ENCODE data around the gene PTTG1. TPM values are rescaled to one million over a fixed set of nuclear protein-coding genes. Genes with fewer than 3 reads are reported as not detected.

The PTTG1 gene
- total RNA-seq (2014; rRNA removed; shearing (Covaris generic)) = 238 and 294 TPM in 2 replicates
- 277 and 486 TPM in 2 replicates for polyA plus RNA-seq (2015; cell fraction: cytosol; rRNA removed)
- 132 and 221 TPM in 2 replicates for polyA plus RNA-seq (2015; cell fraction: nucleus; rRNA removed)

DNA sequence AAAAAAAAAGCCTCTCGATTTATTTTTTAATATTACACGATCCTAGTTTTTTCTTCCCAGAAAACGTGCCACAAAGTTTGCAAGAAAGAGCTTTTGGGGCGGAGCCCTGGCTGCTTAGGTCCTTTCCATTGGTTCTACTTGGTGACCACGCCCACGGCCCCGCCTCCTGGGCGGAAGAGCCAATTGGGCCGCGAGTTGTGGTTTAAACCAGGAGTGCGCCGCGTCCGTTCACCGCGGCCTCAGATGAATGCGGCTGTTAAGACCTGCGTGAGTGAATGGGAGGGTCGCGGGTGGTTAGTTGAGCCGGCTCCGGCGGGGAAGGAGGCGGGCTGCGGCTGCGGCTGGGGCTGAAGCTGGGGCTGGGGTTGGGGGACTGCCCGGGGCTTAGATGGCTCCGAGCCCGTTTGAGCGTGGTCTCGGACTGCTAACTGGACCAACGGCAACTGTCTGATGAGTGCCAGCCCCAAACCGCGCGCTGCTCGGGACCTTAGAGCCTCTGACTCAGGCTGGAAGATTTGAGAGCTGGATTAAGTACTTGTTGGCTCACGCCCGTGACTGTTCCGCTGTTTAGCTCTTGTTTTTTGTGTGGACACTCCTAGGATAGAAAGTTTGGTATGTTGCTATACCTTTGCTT is at the start of gene PTTG1:
Gene PTTG1, plus strand, starts transcription at position 231 of the 634 bp plus-strand sequence. CDS start 458 bp downstream, outside the sequence.
- peak; percentile 94 for DNase-seq (ENCODE audit: low read depth, low spot score)
- in situ Hi-C loops (cut with HindIII; ENCODE audit: low pct_unique_long_range_greater_than_20kb, low sequenced_read_pairs) = no loop called here

- DNase-seq (ENCODE audit: low read depth, low spot score) = no peak
- in situ Hi-C loops (cut with HindIII; ENCODE audit: low pct_unique_long_range_greater_than_20kb, low sequenced_read_pairs) = no loop called here
These were observed 46.5 kb upstream of the PTTG1 start for GRCh38 chr5:160375166-160375565.

GRCh38 chr5:160375701-160376100 is 46.0 kb upstream of the PTTG1 start:
- in situ Hi-C loops (cut with HindIII; ENCODE audit: low pct_unique_long_range_greater_than_20kb, low sequenced_read_pairs) = no loop called here
- no peak for DNase-seq (ENCODE audit: low read depth, low spot score)

- in situ Hi-C loops (cut with HindIII; ENCODE audit: low pct_unique_long_range_greater_than_20kb, low sequenced_read_pairs) = no loop called here
- no peak for DNase-seq (ENCODE audit: low read depth, low spot score)
These were observed 45.2 kb upstream of the PTTG1 start for GRCh38 chr5:160376416-160376815.

- DNase-seq (ENCODE audit: low read depth, low spot score) = no peak
- in situ Hi-C loops (cut with HindIII; ENCODE audit: low pct_unique_long_range_greater_than_20kb, low sequenced_read_pairs) = no loop called here
These were observed 44.0 kb upstream of the PTTG1 start for GRCh38 chr5:160377651-160378050.

DNA sequence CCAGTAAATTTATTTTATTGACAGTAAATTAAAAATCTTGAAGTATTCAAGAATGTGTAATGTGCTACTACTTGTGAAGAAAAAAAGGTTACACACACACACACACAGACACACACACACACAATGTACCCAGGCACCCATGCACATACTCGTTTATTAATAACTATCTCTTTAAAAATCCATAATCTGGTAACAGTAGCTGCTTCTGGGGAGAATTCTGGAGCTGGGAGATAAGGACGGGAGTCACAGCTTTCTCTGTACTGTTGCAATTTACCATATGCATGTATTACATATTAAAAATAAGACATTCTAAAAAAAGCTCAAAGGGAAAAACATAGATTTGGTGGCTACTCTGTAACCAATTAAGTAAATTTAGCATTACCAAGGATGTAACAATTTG is 43.3 kb upstream of the PTTG1 start:
- in situ Hi-C loops (cut with HindIII; ENCODE audit: low pct_unique_long_range_greater_than_20kb, low sequenced_read_pairs) = no loop called here
- no peak for DNase-seq (ENCODE audit: low read depth, low spot score)

- DNase-seq (ENCODE audit: low read depth, low spot score) = no peak
- in situ Hi-C loops (cut with HindIII; ENCODE audit: low pct_unique_long_range_greater_than_20kb, low sequenced_read_pairs) = no loop called here
These were observed 42.1 kb upstream of the PTTG1 start for GRCh38 chr5:160379511-160379910.

DNA sequence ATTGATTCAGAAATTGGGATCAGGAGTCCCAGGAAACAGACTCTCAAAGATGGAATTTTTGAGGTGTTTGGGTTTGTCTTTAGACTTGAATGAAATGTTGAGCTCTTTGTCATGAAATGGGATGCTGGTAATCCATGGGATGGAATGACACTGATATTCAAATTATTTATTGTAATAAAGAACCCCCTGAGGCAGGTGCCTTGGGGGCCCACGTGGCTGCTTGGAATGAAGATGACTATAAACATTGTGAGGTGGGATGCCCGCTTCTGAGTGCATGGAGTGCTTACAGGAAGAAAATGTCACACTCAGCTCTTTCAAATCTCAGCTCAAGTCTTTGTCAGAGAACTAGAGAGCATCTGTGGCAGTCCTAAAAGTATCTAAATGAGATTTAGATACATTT is 41.6 kb upstream of the PTTG1 start:
- DNase-seq (ENCODE audit: low read depth, low spot score) = no peak
- in situ Hi-C loops (cut with HindIII; ENCODE audit: low pct_unique_long_range_greater_than_20kb, low sequenced_read_pairs) = no loop called here

GRCh38 chr5:160382346-160382745 is 39.3 kb upstream of the PTTG1 start:
- DNase-seq (ENCODE audit: low read depth, low spot score) = no peak
- in situ Hi-C loops (cut with HindIII; ENCODE audit: low pct_unique_long_range_greater_than_20kb, low sequenced_read_pairs) = no loop called here

DNA sequence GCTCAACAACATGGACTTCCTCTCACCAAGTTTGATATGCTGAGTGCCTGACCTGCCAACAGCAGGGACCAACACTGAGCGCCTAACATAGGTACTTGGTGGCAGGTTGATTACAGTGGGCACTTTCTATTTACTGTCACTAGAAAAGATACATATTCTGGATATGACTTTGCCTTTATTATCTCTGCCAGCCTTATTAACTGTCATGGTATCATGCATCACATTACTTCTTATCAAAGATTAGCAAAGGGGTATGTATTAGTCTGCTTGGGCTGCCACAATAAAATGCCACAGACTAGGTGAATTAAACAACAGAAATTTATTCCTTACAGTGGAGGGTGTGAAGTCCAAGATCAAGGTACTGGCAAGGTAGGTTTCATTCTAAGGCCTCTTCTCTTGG is 37.0 kb upstream of the PTTG1 start:
- DNase-seq (ENCODE audit: low read depth, low spot score) = no peak
- in situ Hi-C loops (cut with HindIII; ENCODE audit: low pct_unique_long_range_greater_than_20kb, low sequenced_read_pairs) = no loop called here

GRCh38 chr5:160385496-160385895 is 36.2 kb upstream of the PTTG1 start:
- in situ Hi-C loops (cut with HindIII; ENCODE audit: low pct_unique_long_range_greater_than_20kb, low sequenced_read_pairs) = no loop called here
- no peak for DNase-seq (ENCODE audit: low read depth, low spot score)

DNA sequence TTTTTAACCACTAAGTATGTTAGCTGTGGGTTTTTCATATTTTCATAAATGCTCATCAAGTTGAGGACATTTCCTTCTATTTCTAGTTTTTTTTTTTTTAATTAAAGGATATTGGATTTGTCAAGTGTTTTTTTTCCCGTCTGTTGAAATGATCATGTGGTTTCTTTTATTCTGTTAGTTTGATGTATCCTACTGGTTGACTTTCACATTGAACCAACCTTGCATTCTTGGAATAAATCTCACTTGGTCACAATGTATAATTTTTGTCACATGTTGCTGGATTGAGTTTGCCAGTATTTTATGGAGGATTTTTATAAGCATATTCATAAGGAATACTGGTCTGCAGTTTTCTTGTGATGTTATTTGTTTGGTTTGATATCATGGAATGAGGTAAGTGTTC is 34.2 kb upstream of the PTTG1 start:
- no peak for DNase-seq (ENCODE audit: low read depth, low spot score)
- in situ Hi-C loops (cut with HindIII; ENCODE audit: low pct_unique_long_range_greater_than_20kb, low sequenced_read_pairs) = no loop called here

DNA sequence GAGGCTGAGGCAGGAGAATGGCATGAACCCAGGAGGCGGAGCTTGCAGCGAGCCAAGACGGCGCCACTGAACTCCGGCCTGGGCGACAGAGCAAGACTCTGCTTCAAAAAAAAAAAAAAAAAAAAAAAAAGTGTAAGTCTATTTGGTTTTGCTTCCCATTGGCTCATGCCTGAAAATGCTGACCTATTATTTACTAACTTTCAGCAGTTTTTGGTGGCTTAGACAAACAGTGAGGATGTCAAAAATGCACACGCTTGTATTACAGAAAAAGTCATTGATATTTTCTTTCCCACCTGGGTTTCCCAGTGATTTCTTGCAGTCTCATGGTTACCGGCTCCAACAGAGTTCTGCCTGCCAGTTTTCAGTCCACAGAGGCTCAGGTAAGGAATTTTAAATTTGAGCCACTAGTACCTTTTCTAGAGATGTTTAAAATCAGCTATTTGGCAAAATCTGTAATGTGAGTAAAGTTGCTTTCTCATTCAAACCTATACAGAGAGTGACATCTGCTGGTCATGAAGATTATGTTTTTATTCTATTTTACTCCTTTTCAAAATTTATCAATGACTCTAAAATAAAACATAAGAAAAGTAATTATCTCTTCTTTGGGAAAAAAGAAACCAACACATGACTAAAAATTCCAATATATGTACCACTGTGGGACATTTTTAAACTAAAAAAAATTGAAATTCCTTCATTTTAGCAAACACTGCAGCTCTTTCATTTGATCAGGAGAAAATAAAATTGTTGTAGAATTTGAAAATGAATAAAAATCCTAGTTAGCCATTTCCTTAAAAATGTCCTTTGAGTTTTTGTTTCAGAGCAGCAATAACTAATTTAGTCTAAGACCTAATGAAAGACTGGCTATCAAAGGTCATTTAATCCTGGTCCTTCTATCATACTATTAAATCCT is 30.6 kb upstream of the PTTG1 start:
- peak; percentile 52 for DNase-seq (ENCODE audit: low read depth, low spot score)
- in situ Hi-C loops (cut with HindIII; ENCODE audit: low pct_unique_long_range_greater_than_20kb, low sequenced_read_pairs) = no loop called here

DNA sequence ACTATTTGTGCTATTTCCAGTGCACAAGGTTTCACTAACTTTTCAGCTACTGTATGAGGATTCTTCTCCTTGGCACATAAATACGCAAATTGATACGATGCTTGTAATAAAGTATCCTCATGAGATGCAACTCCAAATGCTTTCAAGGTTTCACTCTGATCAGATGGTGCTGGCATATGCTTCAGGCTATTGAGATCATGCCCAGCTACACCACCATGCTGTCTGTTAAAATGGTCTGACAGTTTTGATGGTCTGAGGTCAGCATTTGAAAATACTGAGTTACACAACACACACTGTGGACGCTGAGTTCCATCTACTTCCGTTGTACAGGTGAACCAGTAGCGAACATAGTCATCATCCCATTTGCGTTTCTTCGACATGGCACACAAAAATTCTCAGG is 26.5 kb upstream of the PTTG1 start:
- DNase-seq (ENCODE audit: low read depth, low spot score) = peak; percentile 4
- in situ Hi-C loops (cut with HindIII; ENCODE audit: low pct_unique_long_range_greater_than_20kb, low sequenced_read_pairs) = no loop called here

DNA sequence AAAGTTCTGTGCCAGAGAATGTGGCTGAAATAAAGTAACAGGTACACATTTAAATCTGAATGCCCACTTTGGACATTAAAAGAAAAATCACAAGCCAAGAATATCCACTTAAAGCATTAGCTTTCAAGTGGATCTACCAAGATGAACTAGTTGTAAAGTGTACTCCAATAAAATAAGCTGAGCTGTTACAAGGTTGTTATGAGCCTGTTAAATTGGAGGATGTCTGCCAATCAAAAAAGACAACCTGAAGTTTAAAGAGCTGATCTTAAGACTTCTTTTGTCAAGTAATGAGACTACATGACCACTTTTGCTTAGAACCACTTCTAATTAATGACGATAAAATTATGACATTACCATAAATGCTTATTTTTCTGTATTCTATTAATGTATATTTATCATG is 24.2 kb upstream of the PTTG1 start:
- DNase-seq (ENCODE audit: low read depth, low spot score) = no peak
- in situ Hi-C loops (cut with HindIII; ENCODE audit: low pct_unique_long_range_greater_than_20kb, low sequenced_read_pairs) = no loop called here

DNA sequence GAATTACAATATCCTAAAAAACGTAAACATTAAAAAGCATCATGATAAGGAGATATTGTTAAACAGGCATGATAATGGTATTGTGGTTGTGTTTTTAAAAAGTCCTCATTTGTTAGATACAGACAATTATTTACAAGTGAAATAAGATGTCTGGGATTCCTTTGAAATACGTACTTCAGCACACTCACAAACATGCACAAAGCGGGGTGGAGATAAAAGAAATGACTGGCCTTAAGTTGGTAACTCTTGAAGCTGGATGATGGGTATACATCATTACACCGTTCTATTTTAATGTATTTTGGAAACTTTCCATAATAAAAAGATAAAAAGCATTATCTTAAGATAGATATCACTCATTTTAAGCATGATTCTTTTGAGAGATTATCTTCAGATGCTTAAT is 22.8 kb upstream of the PTTG1 start:
- in situ Hi-C loops (cut with HindIII; ENCODE audit: low pct_unique_long_range_greater_than_20kb, low sequenced_read_pairs) = no loop called here
- DNase-seq (ENCODE audit: low read depth, low spot score) = no peak

DNA sequence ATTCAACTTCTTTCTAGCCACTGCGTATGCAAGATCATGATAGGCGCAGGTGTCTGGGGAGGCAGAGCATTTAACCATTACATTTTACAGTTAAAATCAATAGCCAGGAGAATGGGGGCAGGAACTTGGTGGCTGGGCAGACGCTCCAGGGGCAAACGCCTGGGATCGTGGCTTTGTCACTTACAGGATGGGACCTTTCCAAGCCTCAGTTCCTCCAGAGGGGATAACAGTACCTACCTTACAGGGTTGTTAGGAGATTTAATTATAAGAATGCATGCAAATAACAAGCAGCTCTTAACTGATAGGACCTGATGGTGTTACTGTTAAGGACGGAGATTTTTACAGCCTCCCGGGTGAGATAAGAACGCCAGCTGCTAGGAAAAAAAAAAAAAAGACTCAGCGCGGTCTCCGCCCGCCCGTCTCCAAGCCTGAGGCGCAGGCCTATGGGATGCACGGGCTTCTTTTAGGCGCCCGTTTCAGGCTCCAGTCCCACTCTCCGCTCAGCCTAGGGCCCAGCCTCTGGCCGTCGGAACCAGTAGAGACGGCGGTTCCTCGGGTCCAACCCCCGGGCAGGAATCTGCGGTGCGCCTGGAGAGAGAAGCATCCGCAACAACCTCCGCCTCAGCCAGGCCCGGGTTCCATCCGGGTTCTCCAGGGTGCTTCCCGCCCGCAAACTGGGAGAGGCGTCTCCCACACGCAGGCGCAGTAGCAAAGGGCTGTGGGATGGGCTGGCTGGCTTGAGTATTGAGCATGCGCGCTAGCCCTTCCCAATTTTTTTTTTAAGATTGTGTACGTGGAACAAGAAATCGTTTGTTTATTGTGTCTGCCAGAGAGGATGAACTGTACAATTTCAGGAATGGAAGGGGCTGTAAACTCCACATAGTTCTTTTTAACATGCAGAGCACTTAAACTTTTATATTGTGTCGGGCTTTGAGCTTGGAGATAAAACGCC is 22.0 kb upstream of the PTTG1 start, which contains the start of gene FAM200C:
Gene FAM200C, minus strand, starts transcription at position 653 of the 952 bp plus-strand sequence. CDS start 4,564 bp downstream, outside the sequence.
- DNase-seq (ENCODE audit: low read depth, low spot score) = peak; percentile 95
- in situ Hi-C loops (cut with HindIII; ENCODE audit: low pct_unique_long_range_greater_than_20kb, low sequenced_read_pairs) = no loop called here
